Fibroblast of lung (primary cell): ENCODE results near the gene MFSD2A. TPM values are rescaled to one million over a fixed set of nuclear protein-coding genes. Genes with fewer than 3 reads are reported as not detected.

Experiments
- DNase-seq, 2 donors: peaks; one replicate each; pipeline versions ENCODE4 v3.0.0 to v3.0.0-alpha.2; 2010; ENCODE audit warnings: low read depth in 2 of 2
- H2AFZ ChIP-seq: 2 replicates; pipeline ENCODE4 v1.5.1; 2012; ENCODE audit warnings: low read length, control low read depth, inconsistent platforms
- H3K27ac ChIP-seq: 2 replicates; pipeline ENCODE4 v1.5.1; 2011; ENCODE audit warnings: low read length, control low read depth; ENCODE audit not compliant: insufficient read depth
- H3K27me3 ChIP-seq: 2 replicates; pipeline ENCODE4 v1.5.1; 2011; ENCODE audit warnings: mild to moderate bottlenecking, low read length; ENCODE audit not compliant: control insufficient read depth, insufficient read depth
- H3K36me3 ChIP-seq: 2 replicates; pipeline ENCODE4 v1.5.1; 2011; ENCODE audit warnings: low read length; ENCODE audit not compliant: control insufficient read depth, insufficient read depth
- H3K4me1 ChIP-seq: 2 replicates; pipeline ENCODE4 v1.5.1; 2011; ENCODE audit warnings: low read length; ENCODE audit not compliant: control insufficient read depth, insufficient read depth; ENCODE audit errors: extremely low read depth
- H3K4me2 ChIP-seq: 2 replicates; pipeline ENCODE4 v1.5.1; 2011; ENCODE audit warnings: low read length, control low read depth; ENCODE audit not compliant: insufficient read depth; ENCODE audit errors: extremely low read depth
- H3K4me3 ChIP-seq, 4 experiments: fragments of 200-600 bp in 1 of 4; sonication (generic) in 1 of 4; replicated peaks in 1 of 4; 2 replicates each; pipeline ENCODE4 v1.5.1; 2011 to 2016; ENCODE audit warnings: low read length in 4 of 4, low read depth in 3 of 4, mild to moderate bottlenecking in 3 of 4, control low read depth in 2 of 4, inconsistent platforms in 1 of 4, mixed read lengths in 1 of 4; ENCODE audit not compliant: insufficient read depth in 1 of 4; ENCODE audit errors: control extremely low read depth in 1 of 4
- H3K79me2 ChIP-seq: 2 replicates; pipeline ENCODE4 v1.5.1; 2012; ENCODE audit warnings: mild to moderate bottlenecking, low read length, inconsistent platforms; ENCODE audit not compliant: control insufficient read depth, insufficient read depth
- H3K9ac ChIP-seq: 2 replicates; pipeline ENCODE4 v1.5.1; 2011; ENCODE audit warnings: mild to moderate bottlenecking, low read length, control low read depth; ENCODE audit not compliant: insufficient read depth
- H3K9me3 ChIP-seq: 2 replicates; pipeline ENCODE4 v1.5.1; 2012; ENCODE audit warnings: low read depth, low read length; ENCODE audit not compliant: control insufficient read depth, insufficient read depth
- H4K20me1 ChIP-seq: 2 replicates; pipeline ENCODE4 v1.5.1; 2011; ENCODE audit warnings: low read length; ENCODE audit not compliant: control insufficient read depth, insufficient read depth; ENCODE audit errors: extremely low read depth
- EZH2 ChIP-seq: IDR thresholded peaks from 2 replicates; pipeline ENCODE4 v1.5.1; 2012; ENCODE audit warnings: low read length, control low read depth, mild to moderate bottlenecking; ENCODE audit errors: missing control alignments
- polyA plus RNA-seq, 2 donors: library from polyadenylated mRNA; depleted of rRNA in 1 of 2; stranded (reverse) in 1 of 2; unstranded in 1 of 2; fragments of >200 nt; gene quantifications; 2 replicates each; pipeline ENCODE4 v1.2.1, GENCODE V29; 2011 to 2012; ENCODE audit warnings: missing spikeins in 1 of 2
- total RNA-seq: library from RNA; depleted of rRNA; stranded (reverse); fragments of >200 nt; gene quantifications from 2 replicates; pipeline ENCODE4 v1.2.1, GENCODE V29; 2014
- TF ChIP-seq, protein P1 (sequence below), 2 donors: IDR thresholded peaks in 1 of 2; conservative IDR thresholded peaks in 1 of 2; 1 replicate in 1 of 2; 2 replicates in 1 of 2; pipeline ENCODE4 v1.5.1; 2011 to 2012; ENCODE audit warnings: low read length in 2 of 2, control low read depth in 1 of 2, inconsistent platforms in 1 of 2, low read depth in 1 of 2, mild to moderate bottlenecking in 1 of 2

MFSD2A gene
- total and polyA plus RNA-seq, 2 donors (not counting 1 experiment from before 2014, with no cell fraction given), result 0.90 to 1.2 TPM

DNA sequence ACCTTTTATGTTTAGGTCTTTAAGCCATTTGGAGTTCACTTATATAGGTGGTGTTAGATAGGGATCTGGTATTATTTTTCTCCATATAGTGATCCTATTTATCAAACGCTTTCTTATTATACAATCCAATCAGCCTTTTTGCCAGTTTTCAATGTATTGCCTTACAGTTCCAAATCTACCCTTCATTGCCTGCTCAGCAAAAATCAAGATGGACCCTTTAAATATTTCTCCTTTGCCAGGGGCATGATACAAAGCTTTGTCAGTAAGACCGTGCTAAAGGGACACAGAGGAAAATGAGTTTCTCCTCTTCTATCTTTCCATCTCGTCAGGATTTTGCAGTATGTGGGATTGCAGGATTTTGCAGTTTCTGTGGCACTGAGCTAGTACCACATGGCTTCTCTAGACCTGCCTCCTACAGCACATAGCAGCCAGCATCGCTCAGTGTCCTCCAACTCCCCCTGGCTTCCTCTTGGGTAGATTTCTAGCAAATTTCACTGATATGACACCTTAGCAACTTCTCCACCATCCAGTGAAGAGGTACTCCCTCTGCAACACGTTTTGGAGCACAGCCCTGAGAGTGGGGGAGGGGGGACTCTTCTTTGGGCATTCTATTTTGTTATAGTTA, 63.1 kb downstream of the MFSD2A start:
- Histone ChIP-seq H3K79me2 (no peaks in the 10 kb centered on the region), H3K4me2 (no peak overlapping the region), H3K9ac (no peak overlapping the region), H3K36me3 (no peaks in the 10 kb centered on the region), H3K27me3 (no peaks in the 10 kb centered on the region), H3K4me3 (no peak overlapping the region), H3K9me3 (no peaks in the 10 kb centered on the region), H3K4me1 (peaks cover 3% of the 10 kb centered on the region), H4K20me1 (no peaks in the 10 kb centered on the region), H2AFZ (no peak overlapping the region), H3K27ac (no peak overlapping the region)
- TF ChIP-seq EZH2, result no peak
- TF ChIP-seq, protein P1, sequence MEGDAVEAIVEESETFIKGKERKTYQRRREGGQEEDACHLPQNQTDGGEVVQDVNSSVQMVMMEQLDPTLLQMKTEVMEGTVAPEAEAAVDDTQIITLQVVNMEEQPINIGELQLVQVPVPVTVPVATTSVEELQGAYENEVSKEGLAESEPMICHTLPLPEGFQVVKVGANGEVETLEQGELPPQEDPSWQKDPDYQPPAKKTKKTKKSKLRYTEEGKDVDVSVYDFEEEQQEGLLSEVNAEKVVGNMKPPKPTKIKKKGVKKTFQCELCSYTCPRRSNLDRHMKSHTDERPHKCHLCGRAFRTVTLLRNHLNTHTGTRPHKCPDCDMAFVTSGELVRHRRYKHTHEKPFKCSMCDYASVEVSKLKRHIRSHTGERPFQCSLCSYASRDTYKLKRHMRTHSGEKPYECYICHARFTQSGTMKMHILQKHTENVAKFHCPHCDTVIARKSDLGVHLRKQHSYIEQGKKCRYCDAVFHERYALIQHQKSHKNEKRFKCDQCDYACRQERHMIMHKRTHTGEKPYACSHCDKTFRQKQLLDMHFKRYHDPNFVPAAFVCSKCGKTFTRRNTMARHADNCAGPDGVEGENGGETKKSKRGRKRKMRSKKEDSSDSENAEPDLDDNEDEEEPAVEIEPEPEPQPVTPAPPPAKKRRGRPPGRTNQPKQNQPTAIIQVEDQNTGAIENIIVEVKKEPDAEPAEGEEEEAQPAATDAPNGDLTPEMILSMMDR (conservative IDR thresholded peaks at IDR 0.05 in 1 of 2, IDR thresholded peaks at IDR 0.05 in 1 of 2; ENCODE audit: low read depth in 1 of 2, low read length in 2 of 2), result no peak
- no peak for DNase-seq

Other genes starting within 250 kb of the MFSD2A start
- 32.9 and 38.8 TPM in 2 replicates for gene PPIE, start 216.3 kb upstream of the MFSD2A start, total RNA-seq
- gene PPIE, start 216.3 kb upstream of the MFSD2A start, polyA plus RNA-seq, result 58.8 and 59.5 TPM in 2 replicates
- 5.4 and 6.4 TPM in 2 replicates for gene OXCT2, start 183.8 kb upstream of the MFSD2A start, total RNA-seq
- 0.62 and 1.0 TPM in 2 replicates for gene OXCT2, start 183.8 kb upstream of the MFSD2A start, polyA plus RNA-seq
- gene BMP8B, start 166.3 kb upstream of the MFSD2A start, total RNA-seq, result not detected in 2 replicates
- 0.01 TPM in 1 of 2 replicates, not detected in the other for gene BMP8B, start 166.3 kb upstream of the MFSD2A start, polyA plus RNA-seq
- 19.5 and 20.3 TPM in 2 replicates for gene TRIT1, start 71.6 kb upstream of the MFSD2A start, total RNA-seq
- gene TRIT1, start 71.6 kb upstream of the MFSD2A start, polyA plus RNA-seq, result 9.7 and 17.2 TPM in 2 replicates
- under 0.01 and 0.26 TPM in 2 replicates for gene MYCL, start 53.2 kb upstream of the MFSD2A start, total RNA-seq
- 0.09 and 0.11 TPM in 2 replicates for gene MYCL, start 53.2 kb upstream of the MFSD2A start, polyA plus RNA-seq
- 270 and 352 TPM in 2 replicates for gene CAP1, start 85.6 kb downstream of the MFSD2A start, total RNA-seq
- 744 and 836 TPM in 2 replicates for gene CAP1, start 85.6 kb downstream of the MFSD2A start, polyA plus RNA-seq
- 39.8 and 41.0 TPM in 2 replicates for gene PPT1, start 142.1 kb downstream of the MFSD2A start, total RNA-seq
- 70.0 and 81.1 TPM in 2 replicates for gene PPT1, start 142.1 kb downstream of the MFSD2A start, polyA plus RNA-seq
- 20.8 and 25.2 TPM in 2 replicates for gene RLF, start 206.2 kb downstream of the MFSD2A start, total RNA-seq
- 6.4 and 12.4 TPM in 2 replicates for gene RLF, start 206.2 kb downstream of the MFSD2A start, polyA plus RNA-seq